Neutrophil (primary cell): Measurements from ENCODE around the gene GP5.

Experiments
- H3K27ac ChIP-seq: fragments of 200-600 bp; sonication (generic); 2 replicates; pipeline ENCODE4 v1.5.1; 2016; ENCODE audit warnings: mild to moderate bottlenecking, moderate library complexity
- H3K27me3 ChIP-seq: fragments of 200-600 bp; sonication (generic); 2 replicates; pipeline ENCODE4 v1.6.0; 2016; ENCODE audit warnings: mild to moderate bottlenecking
- H3K36me3 ChIP-seq: fragments of 200-600 bp; sonication (generic); 2 replicates; pipeline ENCODE4 v1.5.1; 2017
- H3K4me1 ChIP-seq, 2 experiments: fragments of 200-600 bp in 1 of 2; sonication (generic) in 1 of 2; 1 replicate in 1 of 2; 2 replicates in 1 of 2; pipeline versions ENCODE4 v1.5.1 to v1.6.1; 2013 to 2016; ENCODE audit warnings: low read depth in 1 of 2, low read length in 1 of 2, mild to moderate bottlenecking in 1 of 2, moderate library complexity in 1 of 2; ENCODE audit not compliant: control insufficient read depth in 1 of 2, insufficient read depth in 1 of 2
- H3K4me3 ChIP-seq, 2 experiments: fragments of 200-600 bp in 1 of 2; sonication (generic) in 1 of 2; 1 replicate in 1 of 2; 2 replicates in 1 of 2; pipeline ENCODE4 v1.5.1; 2013 to 2016; ENCODE audit warnings: low read depth in 1 of 2, low read length in 1 of 2, mild to moderate bottlenecking in 1 of 2, moderate library complexity in 1 of 2
- H3K9me3 ChIP-seq: fragments of 200-600 bp; sonication (generic); 2 replicates; pipeline ENCODE4 v1.5.1; 2016
- CTCF ChIP-seq: fragments of 200-600 bp; sonication (generic); IDR thresholded peaks from 2 replicates; pipeline ENCODE4 v1.5.1; 2016; ENCODE audit warnings: antibody characterized with exemption

GP5 gene

GRCh38 chr3:194440756-194441155 is 41.7 kb upstream of the GP5 start:
- Histone ChIP-seq H3K4me3 (no peak overlapping the region), H3K36me3 (peaks cover 31% of the 10 kb centered on the region)
- TF ChIP-seq CTCF: no peak

GRCh38 chr3:194439881-194440550 is 41.0 kb upstream of the GP5 start:
- no peak overlapping the region for H3K4me3 ChIP-seq
- no peaks in the 10 kb centered on the region for H3K9me3 ChIP-seq
- H3K36me3 ChIP-seq: peaks cover 33% of the 10 kb centered on the region
- no peaks in the 10 kb centered on the region for H3K27me3 ChIP-seq
- no peak for TF ChIP-seq CTCF
- H3K4me1 ChIP-seq: no peaks in the 10 kb centered on the region
- H3K27ac ChIP-seq: no peak overlapping the region

More at GRCh38 chr3:194440756-194441155, 41.7 kb upstream of the GP5 start:
- Histone ChIP-seq H3K9me3 (no peaks in the 10 kb centered on the region), H3K4me1 (no peaks in the 10 kb centered on the region), H3K27me3 (no peaks in the 10 kb centered on the region), H3K27ac (no peak overlapping the region)

GRCh38 chr3:194434503-194434902 is 35.4 kb upstream of the GP5 start:
- Histone ChIP-seq H3K4me1 (no peaks in the 10 kb centered on the region), H3K4me3 (no peak overlapping the region), H3K9me3 (no peaks in the 10 kb centered on the region), H3K27me3 (no peaks in the 10 kb centered on the region), H3K36me3 (peaks cover 72% of the 10 kb centered on the region), H3K27ac (no peak overlapping the region)
- TF ChIP-seq CTCF: no peak

- Histone ChIP-seq H3K36me3 (peaks cover 82% of the 10 kb centered on the region), H3K27ac (no peak overlapping the region)
Observed at GRCh38 chr3:194431554-194431953, 32.5 kb upstream of the GP5 start.

GRCh38 chr3:194425399-194425798 is 26.3 kb upstream of the GP5 start:
- TF ChIP-seq CTCF: no peak
- H3K27me3 ChIP-seq: no peaks in the 10 kb centered on the region
- H3K9me3 ChIP-seq: no peaks in the 10 kb centered on the region
- peaks cover 52% of the 10 kb centered on the region for H3K36me3 ChIP-seq
- H3K27ac ChIP-seq: no peak overlapping the region
- no peak overlapping the region for H3K4me3 ChIP-seq
- H3K4me1 ChIP-seq: no peaks in the 10 kb centered on the region

More at GRCh38 chr3:194431554-194431953, 32.5 kb upstream of the GP5 start:
- Histone ChIP-seq H3K4me1 (no peaks in the 10 kb centered on the region), H3K4me3 (no peak overlapping the region), H3K27me3 (no peaks in the 10 kb centered on the region), H3K9me3 (no peaks in the 10 kb centered on the region)
- TF ChIP-seq CTCF: no peak
